ENCODE data around the gene CAPRIN2. TPM values are rescaled to one million over a fixed set of nuclear protein-coding genes. Genes with fewer than 3 reads are reported as not detected.

CAPRIN2 gene
- total RNA-seq, 2 donors from 2014 or later: 62.2 to 103 TPM

DNA sequence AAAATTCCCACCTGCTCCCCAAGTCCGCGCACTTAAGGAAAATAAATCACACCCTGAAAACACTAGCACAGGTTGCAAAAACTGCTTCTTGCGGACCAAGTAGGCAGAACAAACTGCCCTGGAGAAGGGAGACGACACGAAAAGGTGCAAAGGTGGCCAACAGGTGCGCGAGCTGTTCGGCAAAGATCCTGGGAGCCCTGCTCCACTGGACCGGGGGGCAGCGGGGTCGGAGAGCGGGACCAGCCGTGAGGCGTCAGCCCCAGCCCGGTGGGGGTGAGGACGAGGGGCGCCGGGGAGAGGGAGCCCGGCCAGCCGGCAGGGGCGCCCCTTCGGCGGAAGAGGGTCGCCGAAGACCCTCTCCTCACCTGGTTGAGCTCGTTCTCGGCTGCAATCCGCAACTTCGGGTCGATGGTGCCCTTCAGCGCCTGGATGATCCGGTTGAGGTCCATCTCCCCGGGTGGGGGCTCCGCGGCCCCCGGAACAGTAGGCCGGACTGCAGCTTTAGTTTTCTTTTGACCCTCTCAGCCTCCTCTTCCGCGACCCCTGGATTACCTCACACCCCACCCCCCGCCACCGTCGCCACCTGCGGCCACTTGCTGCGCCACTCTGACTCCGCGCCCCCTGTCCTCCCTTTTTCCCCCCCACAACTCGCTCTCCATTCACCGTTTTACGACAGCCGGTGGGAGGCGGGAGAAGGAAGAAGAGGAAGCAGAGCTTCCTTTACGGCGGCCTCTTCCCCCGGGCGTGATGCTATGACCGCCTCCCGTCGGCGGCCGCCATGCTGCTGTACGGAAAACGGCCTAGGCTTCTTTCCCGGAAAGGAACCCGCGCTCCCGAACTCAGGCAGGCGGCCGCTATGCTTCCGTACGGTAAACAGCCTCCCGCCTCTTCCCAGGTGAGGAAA, 59.3 kb downstream of the CAPRIN2 start, which contains the start of gene IPO8:
TSS of gene IPO8 (minus strand) at position 671 of the 904 bp plus-strand sequence. CDS start at position 449, 222 bp downstream.
- Mint-ChIP-seq H3K4me3 (peak within 1 kb of the TSS; percentile 84), H3K27me3 (ENCODE audit: insufficient read depth) (peaks cover 4% of the 10 kb centered on the region), H3K27ac (peak within 1 kb of the TSS; percentile 87), H3K36me3 (ENCODE audit: low read depth) (no peaks in the 10 kb centered on the region), H3K4me1 (peaks cover 17% of the 10 kb centered on the region), H3K9me3 (no peaks in the 10 kb centered on the region)
- 0% methylated on average over 31 to 71 of the region's 71 CpGs for WGBS, 2 experiments (ENCODE audit: insufficient coverage in 1 of 2, insufficient read length in 1 of 2)
- DNase-seq: peak; percentile 99
- H3K27me3 ChIP-seq (ENCODE audit: control insufficient read depth, insufficient read depth, low read length, poor library complexity, severe bottlenecking): no peaks in the 10 kb centered on the region
- TF ChIP-seq, protein P1, sequence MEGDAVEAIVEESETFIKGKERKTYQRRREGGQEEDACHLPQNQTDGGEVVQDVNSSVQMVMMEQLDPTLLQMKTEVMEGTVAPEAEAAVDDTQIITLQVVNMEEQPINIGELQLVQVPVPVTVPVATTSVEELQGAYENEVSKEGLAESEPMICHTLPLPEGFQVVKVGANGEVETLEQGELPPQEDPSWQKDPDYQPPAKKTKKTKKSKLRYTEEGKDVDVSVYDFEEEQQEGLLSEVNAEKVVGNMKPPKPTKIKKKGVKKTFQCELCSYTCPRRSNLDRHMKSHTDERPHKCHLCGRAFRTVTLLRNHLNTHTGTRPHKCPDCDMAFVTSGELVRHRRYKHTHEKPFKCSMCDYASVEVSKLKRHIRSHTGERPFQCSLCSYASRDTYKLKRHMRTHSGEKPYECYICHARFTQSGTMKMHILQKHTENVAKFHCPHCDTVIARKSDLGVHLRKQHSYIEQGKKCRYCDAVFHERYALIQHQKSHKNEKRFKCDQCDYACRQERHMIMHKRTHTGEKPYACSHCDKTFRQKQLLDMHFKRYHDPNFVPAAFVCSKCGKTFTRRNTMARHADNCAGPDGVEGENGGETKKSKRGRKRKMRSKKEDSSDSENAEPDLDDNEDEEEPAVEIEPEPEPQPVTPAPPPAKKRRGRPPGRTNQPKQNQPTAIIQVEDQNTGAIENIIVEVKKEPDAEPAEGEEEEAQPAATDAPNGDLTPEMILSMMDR (conservative IDR thresholded peaks at IDR 0.05): peak; percentile 80
- H3K9ac ChIP-seq (ENCODE audit: extremely low read depth, low read length, poor library complexity, severe bottlenecking): peak within 1 kb of the TSS; percentile 78
- peak within 1 kb of the TSS; percentile 97 for H3K4me3 ChIP-seq (ENCODE audit: low read length)
- no peaks in the 10 kb centered on the region for H3K9me3 ChIP-seq (ENCODE audit: control insufficient read depth, low read length)
- H3K36me3 ChIP-seq (ENCODE audit: control insufficient read depth, insufficient read depth, low read length): no peaks in the 10 kb centered on the region
- H3K4me1 ChIP-seq (ENCODE audit: control insufficient read depth, insufficient read depth, low read length): peaks cover 4% of the 10 kb centered on the region
- H3K27ac ChIP-seq (ENCODE audit: low read depth, low read length): peak within 1 kb of the TSS; percentile 22

DNA sequence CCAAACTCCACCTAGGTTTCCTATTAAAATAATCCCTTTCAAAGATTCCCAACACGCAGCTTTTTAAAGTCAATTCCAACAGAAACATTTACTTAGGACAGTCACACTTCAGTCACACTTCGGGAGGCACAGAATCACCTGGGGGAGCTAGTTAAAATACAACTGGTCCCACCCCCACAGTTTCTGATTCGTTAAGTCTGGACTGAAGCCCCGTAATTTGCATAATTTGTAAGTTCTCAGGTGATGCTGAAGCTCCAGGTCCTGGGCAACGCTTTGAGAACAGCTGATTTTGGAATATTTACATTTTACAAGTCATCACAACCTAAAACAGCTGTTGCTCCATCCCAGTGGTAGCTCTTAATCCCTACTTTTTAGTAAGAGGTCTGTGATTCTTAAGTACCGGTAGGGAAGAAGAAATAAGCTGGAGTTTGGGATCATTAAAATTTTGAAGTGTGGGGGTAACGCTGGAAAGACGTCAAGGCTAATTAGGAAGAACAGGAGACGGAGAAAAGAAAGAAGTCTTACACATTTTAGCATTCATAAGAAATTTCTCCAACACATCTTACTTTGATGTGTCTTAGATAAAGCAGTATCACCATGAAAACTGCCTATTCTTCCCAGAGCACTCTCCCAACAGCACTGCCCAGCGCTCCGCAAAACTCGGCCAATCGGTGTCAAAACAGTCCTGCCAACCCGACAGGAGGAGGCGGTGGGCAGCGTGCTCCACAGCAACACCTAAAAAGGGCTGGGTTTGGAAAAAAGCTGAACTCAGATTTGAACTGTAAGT, 60.1 kb downstream of the CAPRIN2 start:
- Mint-ChIP-seq H3K27me3 (ENCODE audit: insufficient read depth) (peaks cover 4% of the 10 kb centered on the region), H3K36me3 (ENCODE audit: low read depth) (no peaks in the 10 kb centered on the region), H3K27ac (peak overlapping the region; percentile 87), H3K9me3 (no peaks in the 10 kb centered on the region), H3K4me3 (peak overlapping the region; percentile 84), H3K4me1 (peaks cover 17% of the 10 kb centered on the region)
- 4% methylated on average over 8 to 14 of the region's 16 CpGs for WGBS, 2 experiments (ENCODE audit: insufficient coverage in 1 of 2, insufficient read length in 1 of 2)
- Histone ChIP-seq H3K4me1 (ENCODE audit: control insufficient read depth, insufficient read depth, low read length) (peaks cover 4% of the 10 kb centered on the region), H3K9me3 (ENCODE audit: control insufficient read depth, low read length) (no peaks in the 10 kb centered on the region), H3K27me3 (ENCODE audit: control insufficient read depth, insufficient read depth, low read length, poor library complexity, severe bottlenecking) (no peaks in the 10 kb centered on the region), H3K4me3 (ENCODE audit: low read length) (peak overlapping the region; percentile 97), H3K9ac (ENCODE audit: extremely low read depth, low read length, poor library complexity, severe bottlenecking) (peak overlapping the region; percentile 78), H3K27ac (ENCODE audit: low read depth, low read length) (no peak overlapping the region), H3K36me3 (ENCODE audit: control insufficient read depth, insufficient read depth, low read length) (no peaks in the 10 kb centered on the region)
- TF ChIP-seq, protein P1 (conservative IDR thresholded peaks at IDR 0.05): no peak
- peak; percentile 87 for DNase-seq

DNA sequence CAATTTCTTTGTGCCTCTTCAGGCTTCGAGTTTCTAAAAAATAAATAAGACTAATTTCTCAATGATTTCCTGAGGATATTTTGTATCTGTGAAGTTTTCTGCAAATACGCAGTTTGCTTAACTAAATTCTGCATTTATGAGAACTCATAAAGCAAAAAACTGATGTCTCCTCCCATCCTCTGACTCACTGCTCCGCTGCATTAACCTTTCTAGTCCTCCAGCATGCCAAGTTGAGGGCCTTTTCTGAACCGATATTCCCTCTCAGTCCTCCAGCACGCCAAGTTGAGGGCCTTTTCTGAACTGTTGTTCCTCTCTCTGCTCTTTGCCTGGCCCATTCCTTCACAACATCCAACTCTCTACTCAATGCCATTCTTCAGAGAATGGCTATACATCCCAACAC, 62.3 kb downstream of the CAPRIN2 start:
- no peak overlapping the region for H3K4me3 ChIP-seq (ENCODE audit: low read length)
- no peaks in the 10 kb centered on the region for H3K36me3 ChIP-seq (ENCODE audit: control insufficient read depth, insufficient read depth, low read length)
- peaks cover 17% of the 10 kb centered on the region for H3K4me1 Mint-ChIP-seq
- no peaks in the 10 kb centered on the region for H3K9me3 Mint-ChIP-seq
- no peak overlapping the region for H3K27ac Mint-ChIP-seq
- TF ChIP-seq, protein P1 (conservative IDR thresholded peaks at IDR 0.05): no peak
- no peak overlapping the region for H3K27ac ChIP-seq (ENCODE audit: low read depth, low read length)
- WGBS, 2 experiments (ENCODE audit: insufficient coverage in 1 of 2, insufficient read length in 1 of 2): 97 to 100% methylated on average over 4 to 5 of the region's 5 CpGs
- H3K9ac ChIP-seq (ENCODE audit: extremely low read depth, low read length, poor library complexity, severe bottlenecking): no peak overlapping the region
- no peaks in the 10 kb centered on the region for H3K27me3 Mint-ChIP-seq (ENCODE audit: insufficient read depth)
- no peaks in the 10 kb centered on the region for H3K27me3 ChIP-seq (ENCODE audit: control insufficient read depth, insufficient read depth, low read length, poor library complexity, severe bottlenecking)
- H3K36me3 Mint-ChIP-seq (ENCODE audit: low read depth): no peaks in the 10 kb centered on the region
- no peaks in the 10 kb centered on the region for H3K9me3 ChIP-seq (ENCODE audit: control insufficient read depth, low read length)
- no peak for DNase-seq
- H3K4me3 Mint-ChIP-seq: no peak overlapping the region
- H3K4me1 ChIP-seq (ENCODE audit: control insufficient read depth, insufficient read depth, low read length): peaks cover 4% of the 10 kb centered on the region
